A673 (cell line): ENCODE results near the gene ACSS1.

Source experiments
- EZH2 ChIP-seq: fragments of 200-600 bp; sonication (generic); IDR thresholded peaks from 2 replicates; pipeline ENCODE4 v1.6.1; 2017; ENCODE audit warnings: borderline replicate concordance, low read depth, mild to moderate bottlenecking, mixed read lengths, antibody characterized with exemption, low read length; ENCODE audit not compliant: poor library complexity, severe bottlenecking
- TF ChIP-seq, protein P1 (sequence below): fragments of 300-800, 200-600 bp; sonication (generic); conservative IDR thresholded peaks from 2 replicates; pipeline ENCODE4 v1.5.1; 2017; ENCODE audit warnings: low read depth, mild to moderate bottlenecking, antibody characterized with exemption, low read length, moderate library complexity, mixed read lengths

DNA sequence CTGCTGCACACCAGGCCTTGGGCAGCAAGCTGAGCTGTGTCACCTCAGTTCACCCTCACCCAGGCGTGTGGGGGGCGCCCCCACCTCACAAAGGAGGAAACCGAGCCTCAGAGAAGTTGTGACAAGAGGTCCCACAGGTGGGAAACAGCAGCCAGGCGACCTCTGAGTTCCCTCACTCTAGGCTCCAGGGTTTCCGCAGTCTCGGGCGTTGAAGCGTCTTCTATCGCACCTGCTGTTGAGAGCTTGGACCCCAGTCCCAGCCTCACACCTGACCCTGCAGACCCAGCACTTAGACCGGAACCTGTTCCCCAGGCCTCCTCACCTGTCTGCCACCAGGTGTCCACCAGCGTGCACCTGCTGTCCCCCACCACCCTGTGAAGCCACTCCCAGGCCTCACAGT is 43.1 kb downstream of the ACSS1 start:
- TF ChIP-seq, protein P1, sequence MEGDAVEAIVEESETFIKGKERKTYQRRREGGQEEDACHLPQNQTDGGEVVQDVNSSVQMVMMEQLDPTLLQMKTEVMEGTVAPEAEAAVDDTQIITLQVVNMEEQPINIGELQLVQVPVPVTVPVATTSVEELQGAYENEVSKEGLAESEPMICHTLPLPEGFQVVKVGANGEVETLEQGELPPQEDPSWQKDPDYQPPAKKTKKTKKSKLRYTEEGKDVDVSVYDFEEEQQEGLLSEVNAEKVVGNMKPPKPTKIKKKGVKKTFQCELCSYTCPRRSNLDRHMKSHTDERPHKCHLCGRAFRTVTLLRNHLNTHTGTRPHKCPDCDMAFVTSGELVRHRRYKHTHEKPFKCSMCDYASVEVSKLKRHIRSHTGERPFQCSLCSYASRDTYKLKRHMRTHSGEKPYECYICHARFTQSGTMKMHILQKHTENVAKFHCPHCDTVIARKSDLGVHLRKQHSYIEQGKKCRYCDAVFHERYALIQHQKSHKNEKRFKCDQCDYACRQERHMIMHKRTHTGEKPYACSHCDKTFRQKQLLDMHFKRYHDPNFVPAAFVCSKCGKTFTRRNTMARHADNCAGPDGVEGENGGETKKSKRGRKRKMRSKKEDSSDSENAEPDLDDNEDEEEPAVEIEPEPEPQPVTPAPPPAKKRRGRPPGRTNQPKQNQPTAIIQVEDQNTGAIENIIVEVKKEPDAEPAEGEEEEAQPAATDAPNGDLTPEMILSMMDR, result no peak
- TF ChIP-seq EZH2, result no peak
